Naive thymus-derived CD4-positive, alpha-beta T cell (primary cell): ENCODE data around the gene PKHD1. TPM values are rescaled to one million over a fixed set of nuclear protein-coding genes. Genes with fewer than 3 reads are reported as not detected.

Experiments
- ATAC-seq: fragments of 150-1000 bp; cut with Tn5 transposase; 2 replicates; pipeline ENCODE4 v1.10.0; 2021; ENCODE audit warnings: mild to moderate bottlenecking, moderate library complexity
- CTCF ChIA-PET: fragments of 350-600 bp; sonication (Branson Sonifier 250); formaldehyde crosslinking; loops from one replicate; lab custom pipeline; 2021; ENCODE audit warnings: antibody characterized with exemption; lab: Charles Lee
- POLR2A ChIA-PET: fragments of 350-600 bp; sonication (Branson Sonifier 250); formaldehyde crosslinking; loops from one replicate; lab custom pipeline; 2021; ENCODE audit warnings: antibody characterized with exemption, inconsistent platforms; lab: Charles Lee
- DNase-seq, 9 donors: peaks; one replicate each; pipeline versions ENCODE4 v3.0.0 to v3.0.0-alpha.2; 2020 to 2022; ENCODE audit warnings: mixed read lengths in 1 of 9
- H3K27ac ChIP-seq: one replicate; pipeline ENCODE4 v1.7.0; 2013; ENCODE audit warnings: mild to moderate bottlenecking, low read depth, low read length, moderate library complexity
- H3K27me3 ChIP-seq, 2 donors: one replicate each; pipeline ENCODE4 v1.7.0; 2013; ENCODE audit warnings: low read length in 2 of 2, mild to moderate bottlenecking in 2 of 2, moderate library complexity in 2 of 2; ENCODE audit not compliant: control insufficient read depth in 2 of 2, insufficient read depth in 2 of 2
- H3K36me3 ChIP-seq, 3 experiments: 1 replicate in 2 of 3; 2 replicates in 1 of 3; pipeline ENCODE4 v1.7.0; 2013; ENCODE audit warnings: low read length in 3 of 3, mild to moderate bottlenecking in 3 of 3, moderate library complexity in 1 of 3; ENCODE audit not compliant: insufficient read depth in 3 of 3, control insufficient read depth in 2 of 3
- H3K4me1 ChIP-seq, 2 donors: one replicate each; pipeline ENCODE4 v1.7.0; 2013; ENCODE audit warnings: low read length in 2 of 2, mild to moderate bottlenecking in 2 of 2, moderate library complexity in 1 of 2; ENCODE audit not compliant: control insufficient read depth in 2 of 2, insufficient read depth in 2 of 2
- H3K4me3 ChIP-seq: 2 replicates; pipeline ENCODE4 v1.7.0; 2013; ENCODE audit warnings: mild to moderate bottlenecking, low read length
- H3K9me3 ChIP-seq, 3 experiments: 1 replicate in 2 of 3; 2 replicates in 1 of 3; pipeline ENCODE4 v1.7.0; 2013; ENCODE audit warnings: low read length in 3 of 3; ENCODE audit not compliant: control insufficient read depth in 2 of 3
- H3K27ac Mint-ChIP-seq, 9 donors: one replicate each; pipeline ENCODE4 v1.8.0; 2020 to 2022; ENCODE audit warnings: mixed read lengths in 9 of 9, mild to moderate bottlenecking in 8 of 9, moderate library complexity in 5 of 9, inconsistent platforms in 2 of 9
- H3K27me3 Mint-ChIP-seq, 5 donors: one replicate each; pipeline ENCODE4 v1.8.0; 2021 to 2022; ENCODE audit warnings: mixed read lengths in 5 of 5, mild to moderate bottlenecking in 1 of 5
- H3K36me3 Mint-ChIP-seq, 5 donors: one replicate each; pipeline ENCODE4 v1.8.0; 2020 to 2022; ENCODE audit warnings: mixed read lengths in 5 of 5, mild to moderate bottlenecking in 3 of 5, inconsistent platforms in 1 of 5
- H3K4me1 Mint-ChIP-seq, 7 donors: one replicate each; pipeline ENCODE4 v1.8.0; 2020 to 2022; ENCODE audit warnings: mixed read lengths in 7 of 7, mild to moderate bottlenecking in 3 of 7, inconsistent platforms in 1 of 7
- H3K4me3 Mint-ChIP-seq, 10 donors: one replicate each; pipeline ENCODE4 v1.8.0; 2020 to 2022; ENCODE audit warnings: mild to moderate bottlenecking in 10 of 10, mixed read lengths in 10 of 10, moderate library complexity in 6 of 10, inconsistent platforms in 2 of 10
- H3K9me3 Mint-ChIP-seq, 11 donors: one replicate each; pipeline ENCODE4 v1.8.0; 2020 to 2022; ENCODE audit warnings: mixed read lengths in 11 of 11, mild to moderate bottlenecking in 4 of 11, inconsistent platforms in 1 of 11, moderate library complexity in 1 of 11
- intact Hi-C, 2 donors: fragments of 100-400 bp; cut with micrococcal nuclease; formaldehyde crosslinking; loops; one replicate each; pipeline ENCODE4 v1.15.1; 2023
- polyA plus RNA-seq, 2 donors: library from polyadenylated mRNA; unstranded; fragments of 300-500 nt; fragmentation: Illumina TruSeq; gene quantifications; one replicate each; pipeline ENCODE4 v1.2.3, GENCODE V29; 2021
- total RNA-seq, 6 experiments: library from RNA in 5 of 6; stranded (reverse) in 5 of 6; gene quantifications; 1 replicate in 5 of 6; 2 replicates in 1 of 6; pipeline ENCODE4 v1.2.3 and lab custom pipeline; 2021 to 2026

Gene PKHD1
- total and polyA plus RNA-seq, 7 experiments from 2014 or later = not detected

DNA sequence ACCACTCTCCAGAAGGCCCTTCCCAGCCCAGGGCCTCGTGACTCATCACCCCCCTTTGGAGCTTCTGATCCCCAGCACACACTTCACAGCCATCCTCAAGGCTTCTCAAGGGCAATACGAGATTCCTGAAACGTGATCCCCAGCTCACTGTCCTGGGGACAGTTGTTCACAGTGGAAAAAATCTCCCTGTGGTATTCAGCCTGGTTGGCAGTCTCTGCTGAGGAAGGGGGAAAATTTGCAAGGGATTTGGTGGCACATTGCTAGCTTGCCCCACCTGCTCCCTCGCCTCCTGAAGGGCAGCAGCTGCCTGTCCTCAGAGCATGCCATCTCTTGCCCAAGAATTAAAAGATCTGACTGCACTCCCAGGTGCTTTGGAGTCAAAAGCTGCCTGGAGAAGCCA, 20.7 kb upstream of the PKHD1 start:
- POLR2A ChIA-PET = no interaction called here
- DNase-seq = no peak
- H3K4me3 Mint-ChIP-seq = no peak overlapping the region
- H3K27me3 Mint-ChIP-seq = peaks cover 2 to 40% (median 18%) of the 10 kb centered on the region in 5 donors
- H3K4me1 Mint-ChIP-seq = peaks cover 0 to 1% (median 0%) of the 10 kb centered on the region in 7 donors
- H3K4me3 ChIP-seq = no peak overlapping the region
- no peaks in the 10 kb centered on the region for H3K36me3 ChIP-seq
- H3K4me1 ChIP-seq = no peaks in the 10 kb centered on the region
- ATAC-seq = no peak
- H3K36me3 Mint-ChIP-seq = peaks cover 0 to 4% (median 0%) of the 10 kb centered on the region in 5 donors
- H3K9me3 Mint-ChIP-seq = peaks cover 0 to 9% (median 2%) of the 10 kb centered on the region in 11 donors
- no peaks in the 10 kb centered on the region for H3K9me3 ChIP-seq
- intact Hi-C loops = no loop called here
- peaks cover 0 to 2% of the 10 kb centered on the region in 2 donors for H3K27me3 ChIP-seq
- CTCF ChIA-PET = no interaction called here
- no peak overlapping the region for H3K27ac Mint-ChIP-seq
- H3K27ac ChIP-seq = no peak overlapping the region

- no peak overlapping the region for H3K27ac ChIP-seq
- ATAC-seq (no peak), DNase-seq (no peak)
- H3K4me3 ChIP-seq = no peak overlapping the region
- Mint-ChIP-seq H3K27me3 (peaks cover 5 to 38% (median 16%) of the 10 kb centered on the region in 5 donors), H3K27ac (peak overlapping the region in 1 of 9 donors; percentile 55), H3K4me1 (peaks cover 0 to 1% (median 0%) of the 10 kb centered on the region in 7 donors), H3K4me3 (no peak overlapping the region), H3K9me3 (peaks cover 0 to 5% (median 0%) of the 10 kb centered on the region in 11 donors), H3K36me3 (no peaks in the 10 kb centered on the region)
- no peaks in the 10 kb centered on the region for H3K4me1 ChIP-seq
- intact Hi-C loops = no loop called here
- peaks cover 0 to 2% of the 10 kb centered on the region in 2 donors for H3K27me3 ChIP-seq
- CTCF ChIA-PET = no interaction called here
- no peaks in the 10 kb centered on the region for H3K36me3 ChIP-seq
- H3K9me3 ChIP-seq = no peaks in the 10 kb centered on the region
- POLR2A ChIA-PET = no interaction called here
Observed at GRCh38 chr6:52106994-52107393, 19.6 kb upstream of the PKHD1 start.

DNA sequence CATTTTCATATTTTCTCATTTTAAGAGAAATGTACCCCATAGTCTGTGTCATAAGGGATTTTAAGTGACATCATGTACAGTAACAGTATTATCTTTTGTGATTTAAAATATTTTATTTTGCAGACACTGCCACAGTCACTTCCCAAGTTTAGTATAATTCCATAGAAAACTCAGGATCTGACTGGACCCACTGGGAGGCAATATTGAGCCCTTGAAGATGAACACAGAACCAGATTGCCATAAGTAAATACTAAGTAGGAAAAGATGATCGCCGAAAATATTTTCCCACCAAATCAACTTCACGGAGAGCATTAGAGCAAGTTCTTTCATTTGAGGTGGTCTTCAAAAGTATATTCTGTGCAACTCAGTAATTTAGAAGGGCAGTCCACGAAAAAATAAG, 17.6 kb upstream of the PKHD1 start:
- ChIA-PET CTCF (no interaction called here), POLR2A (no interaction called here)
- H3K27ac ChIP-seq = no peak overlapping the region
- H3K4me3 ChIP-seq = no peak overlapping the region
- ATAC-seq (no peak), DNase-seq (no peak)
- no peaks in the 10 kb centered on the region for H3K27me3 ChIP-seq
- Mint-ChIP-seq H3K36me3 (no peaks in the 10 kb centered on the region), H3K27ac (no peak overlapping the region), H3K27me3 (peaks cover 7 to 52% (median 24%) of the 10 kb centered on the region in 5 donors), H3K4me1 (peaks cover 0 to 1% (median 0%) of the 10 kb centered on the region in 7 donors), H3K4me3 (no peak overlapping the region), H3K9me3 (peaks cover 0 to 5% (median 0%) of the 10 kb centered on the region in 11 donors)
- H3K4me1 ChIP-seq = no peaks in the 10 kb centered on the region
- H3K36me3 ChIP-seq = no peaks in the 10 kb centered on the region
- no peaks in the 10 kb centered on the region for H3K9me3 ChIP-seq
- intact Hi-C loops = no loop called here

DNA sequence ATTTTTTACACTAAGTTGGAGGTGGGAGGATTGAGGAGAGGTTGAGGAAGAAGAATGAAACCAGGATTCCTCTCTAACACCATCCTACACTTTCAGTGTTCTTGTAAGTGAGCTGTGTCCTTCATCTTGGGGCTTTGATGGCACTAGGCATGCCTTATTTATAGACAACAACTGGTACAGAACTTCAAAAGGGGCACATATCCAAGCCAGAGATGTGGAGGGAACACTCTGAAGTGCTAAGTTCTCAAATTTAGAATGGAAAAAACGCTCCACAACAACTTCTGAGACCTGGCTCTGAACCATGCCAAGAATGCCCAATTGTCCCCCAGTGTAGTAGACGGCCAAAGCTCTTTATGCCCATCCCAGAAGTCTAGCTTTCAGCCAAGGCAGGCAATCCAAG, 16.2 kb upstream of the PKHD1 start:
- Histone ChIP-seq H3K36me3 (no peaks in the 10 kb centered on the region), H3K4me3 (no peak overlapping the region), H3K9me3 (no peaks in the 10 kb centered on the region), H3K27me3 (no peaks in the 10 kb centered on the region), H3K27ac (no peak overlapping the region), H3K4me1 (no peaks in the 10 kb centered on the region)
- intact Hi-C loops = no loop called here
- Mint-ChIP-seq H3K9me3 (no peaks in the 10 kb centered on the region), H3K36me3 (no peaks in the 10 kb centered on the region), H3K27me3 (peaks cover 13 to 45% (median 24%) of the 10 kb centered on the region in 5 donors), H3K4me3 (no peak overlapping the region), H3K4me1 (no peaks in the 10 kb centered on the region), H3K27ac (no peak overlapping the region)
- CTCF ChIA-PET = no interaction called here
- DNase-seq = no peak
- ATAC-seq = no peak
- POLR2A ChIA-PET = no interaction called here

GRCh38 chr6:52102405-52102804, 15.0 kb upstream of the PKHD1 start:
- intact Hi-C loops = no loop called here
- Mint-ChIP-seq H3K9me3 (peaks cover 0 to 2% (median 0%) of the 10 kb centered on the region in 11 donors), H3K27ac (no peak overlapping the region), H3K36me3 (no peaks in the 10 kb centered on the region), H3K27me3 (peaks cover 13 to 49% (median 26%) of the 10 kb centered on the region in 5 donors), H3K4me3 (no peak overlapping the region), H3K4me1 (no peaks in the 10 kb centered on the region)
- Histone ChIP-seq H3K4me3 (no peak overlapping the region), H3K36me3 (no peaks in the 10 kb centered on the region), H3K27me3 (no peaks in the 10 kb centered on the region), H3K9me3 (no peaks in the 10 kb centered on the region), H3K27ac (no peak overlapping the region), H3K4me1 (no peaks in the 10 kb centered on the region)
- ATAC-seq (no peak), DNase-seq (no peak)
- POLR2A ChIA-PET = no interaction called here
- CTCF ChIA-PET = no interaction called here

DNA sequence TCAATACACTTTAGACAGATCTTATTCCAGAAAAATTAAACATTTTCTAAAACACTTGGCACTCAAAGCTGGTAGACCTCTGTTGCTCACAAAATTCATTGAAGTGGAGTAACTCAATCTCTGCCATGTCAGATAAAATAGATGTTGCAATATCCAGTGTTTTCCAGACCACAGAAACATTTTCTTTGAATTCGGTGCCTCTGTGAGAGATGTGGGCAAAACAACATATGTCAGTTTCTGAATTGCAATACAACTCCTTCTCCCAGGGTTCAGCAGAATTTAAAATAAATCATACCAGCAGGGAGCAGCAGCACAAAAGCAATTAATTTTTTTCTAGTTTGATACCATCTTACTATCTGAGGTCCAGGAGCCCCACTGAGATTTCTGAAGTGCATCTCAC, 11.3 kb upstream of the PKHD1 start:
- DNase-seq (peak in 1 of 9 donors; percentile 7), ATAC-seq (no peak)
- Mint-ChIP-seq H3K4me1 (no peaks in the 10 kb centered on the region), H3K9me3 (peaks cover 0 to 16% (median 2%) of the 10 kb centered on the region in 11 donors), H3K36me3 (peaks cover 0 to 4% (median 0%) of the 10 kb centered on the region in 5 donors), H3K27me3 (peaks cover 11 to 38% (median 30%) of the 10 kb centered on the region in 5 donors), H3K27ac (no peak overlapping the region), H3K4me3 (no peak overlapping the region)
- ChIA-PET POLR2A (no interaction called here), CTCF (no interaction called here)
- Histone ChIP-seq H3K27me3 (no peaks in the 10 kb centered on the region), H3K9me3 (no peaks in the 10 kb centered on the region), H3K4me1 (no peaks in the 10 kb centered on the region), H3K36me3 (no peaks in the 10 kb centered on the region), H3K4me3 (no peak overlapping the region), H3K27ac (no peak overlapping the region)
- intact Hi-C loops = loop anchor here in 1 of 2 donors (2.0 kb wide), 1 partner anchor 164 kb away; no protein-coding TSS in a partner anchor

DNA sequence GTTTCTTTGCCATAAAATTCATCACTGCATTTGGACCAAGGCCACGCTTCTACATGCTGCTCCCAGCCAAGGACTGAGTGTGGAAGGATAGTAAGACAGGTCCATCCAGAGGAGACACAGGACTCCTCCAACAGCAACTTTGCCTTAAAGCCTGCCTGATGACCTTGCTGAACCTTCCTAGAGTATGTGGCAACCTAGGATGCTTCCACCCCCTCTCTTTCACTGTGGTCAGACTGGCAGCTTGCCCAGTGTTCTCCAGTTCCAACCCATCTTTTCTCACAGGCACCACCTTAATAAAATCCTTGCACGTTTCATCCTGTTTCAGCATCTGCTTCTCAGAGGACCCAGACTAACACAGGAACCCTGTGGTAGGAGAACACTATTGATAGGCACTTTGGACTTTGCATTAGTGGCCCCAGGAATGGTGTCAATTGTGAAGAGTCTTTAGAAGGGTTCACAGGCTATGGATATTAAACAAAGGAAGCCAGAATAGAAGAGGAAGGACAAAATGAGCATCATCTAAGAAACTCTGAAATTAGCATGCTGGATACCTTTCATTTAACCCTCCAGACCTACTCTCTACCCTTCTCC, 2.4 kb upstream of the PKHD1 start:
- no peaks in the 10 kb centered on the region for H3K9me3 ChIP-seq
- no peaks in the 10 kb centered on the region for H3K27me3 ChIP-seq
- ATAC-seq = no peak
- Mint-ChIP-seq H3K4me1 (no peaks in the 10 kb centered on the region), H3K4me3 (no peak overlapping the region), H3K27me3 (peaks cover 3 to 16% (median 9%) of the 10 kb centered on the region in 5 donors), H3K36me3 (no peaks in the 10 kb centered on the region), H3K9me3 (peaks cover 0 to 6% (median 0%) of the 10 kb centered on the region in 11 donors), H3K27ac (no peak overlapping the region)
- ChIA-PET CTCF (no interaction called here), POLR2A (interaction anchor here (0.7 kb wide), 1 partner anchor 593 kb away, joined by 3 read pairs; no protein-coding TSS in a partner anchor)
- intact Hi-C loops = no loop called here
- no peaks in the 10 kb centered on the region for H3K4me1 ChIP-seq
- H3K4me3 ChIP-seq = no peak overlapping the region
- no peak overlapping the region for H3K27ac ChIP-seq
- H3K36me3 ChIP-seq = no peaks in the 10 kb centered on the region
- no peak for DNase-seq
